Keratinocyte (primary cell): ENCODE data around the gene FGF4. TPM values are rescaled to one million over a fixed set of nuclear protein-coding genes. Genes with fewer than 3 reads are reported as not detected.

Source experiments
- DNase-seq: peaks from one replicate; pipeline ENCODE4 v3.0.0-alpha.2; 2011; ENCODE audit warnings: low read depth, missing footprints, low spot score
- FAIRE-seq: peaks from 2 replicates; lab custom pipeline; 2011; peaks lifted over from hg19 to GRCh38; lab: Jason Lieb, UNC
- H2AFZ ChIP-seq: 2 replicates; pipeline ENCODE4 v1.6.0; 2012; ENCODE audit warnings: low read length, control low read depth, inconsistent platforms; ENCODE audit not compliant: control insufficient read depth
- H3K27ac ChIP-seq: 2 replicates; pipeline ENCODE4 v1.5.1; 2011; ENCODE audit warnings: low read length; ENCODE audit not compliant: control insufficient read depth, insufficient read depth
- H3K27me3 ChIP-seq: 3 replicates; pipeline ENCODE4 v1.6.0; 2011; ENCODE audit warnings: low read length; ENCODE audit not compliant: control insufficient read depth, insufficient read depth; ENCODE audit errors: extremely low read depth
- H3K36me3 ChIP-seq, 2 experiments: 2 replicates in 1 of 2; 3 replicates in 1 of 2; pipeline ENCODE4 v1.5.1; 2011; ENCODE audit warnings: low read length in 2 of 2, mild to moderate bottlenecking in 1 of 2; ENCODE audit not compliant: control insufficient read depth in 2 of 2, insufficient read depth in 2 of 2; ENCODE audit errors: extremely low read depth in 1 of 2
- H3K4me1 ChIP-seq: 3 replicates; pipeline ENCODE4 v1.5.1; 2011; ENCODE audit warnings: low read length; ENCODE audit not compliant: control insufficient read depth, insufficient read depth; ENCODE audit errors: extremely low read depth
- H3K4me2 ChIP-seq: 3 replicates; pipeline ENCODE4 v1.6.0; 2011; ENCODE audit warnings: low read depth, low read length; ENCODE audit not compliant: control insufficient read depth, insufficient read depth; ENCODE audit errors: extremely low read depth
- H3K4me3 ChIP-seq, 3 experiments: fragments of 200-600 bp in 1 of 3; sonication (generic) in 1 of 3; 2 replicates in 2 of 3; 3 replicates in 1 of 3; pipeline ENCODE4 v1.5.1; 2011 to 2016; ENCODE audit warnings: low read length in 3 of 3, mild to moderate bottlenecking in 3 of 3, control low read depth in 2 of 3, inconsistent platforms in 1 of 3, low read depth in 1 of 3, mixed read lengths in 1 of 3, mixed run types in 1 of 3, moderate library complexity in 1 of 3; ENCODE audit not compliant: control insufficient read depth in 2 of 3, insufficient read depth in 2 of 3; ENCODE audit errors: extremely low read depth in 1 of 3
- H3K79me2 ChIP-seq: 2 replicates; pipeline ENCODE4 v1.6.0; 2012; ENCODE audit warnings: low read length; ENCODE audit not compliant: control insufficient read depth, insufficient read depth
- H3K9ac ChIP-seq: 3 replicates; pipeline ENCODE4 v1.6.0; 2011; ENCODE audit warnings: low read length; ENCODE audit not compliant: control insufficient read depth, insufficient read depth; ENCODE audit errors: extremely low read depth
- H3K9me1 ChIP-seq: 3 replicates; pipeline ENCODE4 v1.6.0; 2011; ENCODE audit warnings: low read length; ENCODE audit not compliant: control insufficient read depth, insufficient read depth; ENCODE audit errors: extremely low read depth
- H3K9me3 ChIP-seq: 2 replicates; pipeline ENCODE4 v1.5.1; 2012; ENCODE audit warnings: low read depth, low read length; ENCODE audit not compliant: control insufficient read depth
- H4K20me1 ChIP-seq: 3 replicates; pipeline ENCODE4 v1.6.0; 2011; ENCODE audit warnings: low read length; ENCODE audit not compliant: control insufficient read depth, insufficient read depth; ENCODE audit errors: extremely low read depth
- EZH2 ChIP-seq: IDR thresholded peaks from one replicate; pipeline ENCODE4 v1.6.1; 2012; ENCODE audit warnings: inconsistent platforms, mild to moderate bottlenecking, low read length, moderate library complexity
- dilution Hi-C: fragments of 300-500 bp; cut with MboI; formaldehyde crosslinking; loops from one replicate; pipeline ENCODE4 v1.7.0; 2020; ENCODE audit warnings: low sequenced_read_pairs; ENCODE audit not compliant: extremely low pct_ligation_motif_present
- polyA plus RNA-seq, 5 experiments: library from polyadenylated mRNA; depleted of rRNA in 3 of 5; stranded (reverse) in 3 of 5; stranded (forward) in 1 of 5; unstranded in 1 of 5; fragments of >200 nt; gene quantifications; 1 replicate in 1 of 5; 2 replicates in 3 of 5; 3 replicates in 1 of 5; pipeline versions ENCODE4 v1.2.1 to v1.2.3, GENCODE V29; 2011 to 2012; ENCODE audit warnings: missing spikeins in 2 of 5, low read depth in 1 of 5, low replicate concordance in 1 of 5
- TF ChIP-seq, protein P1 (sequence below), 3 experiments: IDR thresholded peaks in 1 of 3; conservative IDR thresholded peaks in 1 of 3; optimal IDR thresholded peaks in 1 of 3; 2 replicates in 2 of 3; 3 replicates in 1 of 3; pipeline versions ENCODE3 to v1.5.1; 2011; ENCODE audit warnings: low read length in 3 of 3, mild to moderate bottlenecking in 3 of 3, moderate library complexity in 2 of 3, control low read depth in 1 of 3, inconsistent platforms in 1 of 3; ENCODE audit not compliant: insufficient read depth in 2 of 3; ENCODE audit errors: extremely low read depth in 1 of 3

The FGF4 gene
- polyA plus RNA-seq, 1 donor (not counting 4 experiments of a cell fraction or from before 2014, with no cell fraction given): not detected

DNA sequence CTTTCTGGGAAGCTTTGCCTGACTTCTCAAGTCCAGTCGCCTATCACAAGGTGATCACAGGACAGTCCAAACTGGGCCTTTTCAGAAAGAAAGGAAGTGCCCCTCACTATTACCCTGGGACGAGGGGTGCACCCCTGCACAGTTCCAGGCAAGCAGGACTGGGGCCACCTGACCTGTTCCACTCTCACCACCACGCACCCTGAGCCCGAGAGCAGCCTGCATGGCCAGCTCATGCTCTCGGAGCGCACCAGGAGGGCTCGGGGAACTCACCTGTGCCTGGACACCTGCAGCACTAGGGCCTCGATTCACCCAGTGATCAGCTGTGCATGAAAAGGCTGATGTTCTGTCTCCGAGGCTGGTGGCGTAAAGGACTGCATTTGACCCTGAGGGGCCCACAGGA lies 12.8 kb upstream of the FGF4 start:
- Histone ChIP-seq H3K9ac (no peak overlapping the region), H3K9me1 (no peaks in the 10 kb centered on the region), H3K79me2 (no peaks in the 10 kb centered on the region), H4K20me1 (no peaks in the 10 kb centered on the region), H3K27ac (no peak overlapping the region), H3K4me1 (no peaks in the 10 kb centered on the region), H3K4me2 (no peak overlapping the region), H2AFZ (no peak overlapping the region), H3K27me3 (no peaks in the 10 kb centered on the region), H3K9me3 (no peaks in the 10 kb centered on the region), H3K4me3 (no peak overlapping the region), H3K36me3 (no peaks in the 10 kb centered on the region)
- dilution Hi-C loops: no loop called here
- no peak for DNase-seq
- TF ChIP-seq EZH2: no peak
- TF ChIP-seq, protein P1, sequence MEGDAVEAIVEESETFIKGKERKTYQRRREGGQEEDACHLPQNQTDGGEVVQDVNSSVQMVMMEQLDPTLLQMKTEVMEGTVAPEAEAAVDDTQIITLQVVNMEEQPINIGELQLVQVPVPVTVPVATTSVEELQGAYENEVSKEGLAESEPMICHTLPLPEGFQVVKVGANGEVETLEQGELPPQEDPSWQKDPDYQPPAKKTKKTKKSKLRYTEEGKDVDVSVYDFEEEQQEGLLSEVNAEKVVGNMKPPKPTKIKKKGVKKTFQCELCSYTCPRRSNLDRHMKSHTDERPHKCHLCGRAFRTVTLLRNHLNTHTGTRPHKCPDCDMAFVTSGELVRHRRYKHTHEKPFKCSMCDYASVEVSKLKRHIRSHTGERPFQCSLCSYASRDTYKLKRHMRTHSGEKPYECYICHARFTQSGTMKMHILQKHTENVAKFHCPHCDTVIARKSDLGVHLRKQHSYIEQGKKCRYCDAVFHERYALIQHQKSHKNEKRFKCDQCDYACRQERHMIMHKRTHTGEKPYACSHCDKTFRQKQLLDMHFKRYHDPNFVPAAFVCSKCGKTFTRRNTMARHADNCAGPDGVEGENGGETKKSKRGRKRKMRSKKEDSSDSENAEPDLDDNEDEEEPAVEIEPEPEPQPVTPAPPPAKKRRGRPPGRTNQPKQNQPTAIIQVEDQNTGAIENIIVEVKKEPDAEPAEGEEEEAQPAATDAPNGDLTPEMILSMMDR (optimal IDR thresholded peaks at IDR 0.05 in 1 of 3, IDR thresholded peaks at IDR 0.05 in 1 of 3, conservative IDR thresholded peaks at IDR 0.05 in 1 of 3; ENCODE audit: extremely low read depth in 1 of 3, insufficient read depth in 2 of 3, low read length in 3 of 3): no peak
- no peak for FAIRE-seq

DNA sequence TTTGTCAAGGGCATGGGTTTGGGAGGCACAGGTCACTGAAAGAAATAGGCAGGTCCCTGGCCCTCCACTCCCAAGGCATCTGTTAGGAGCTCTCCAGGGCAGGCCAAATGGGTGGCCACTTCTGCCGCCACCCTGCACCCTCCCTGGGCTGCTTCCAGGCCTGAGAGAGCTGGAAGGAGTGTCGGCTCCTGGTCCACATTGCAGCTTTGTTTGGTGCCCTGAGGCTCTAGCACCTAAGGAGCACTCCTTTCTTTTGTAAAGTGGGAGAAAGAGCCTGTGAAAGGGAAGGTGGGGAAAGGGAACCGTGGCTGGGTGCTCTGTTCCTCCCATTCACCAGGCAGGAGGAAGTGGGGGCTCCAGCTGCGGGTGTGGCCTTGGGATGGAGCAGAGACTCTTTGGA lies 12.3 kb upstream of the FGF4 start:
- FAIRE-seq (no peak), DNase-seq (no peak)
- no peak overlapping the region for H3K4me2 ChIP-seq
- no peaks in the 10 kb centered on the region for H3K9me3 ChIP-seq
- no peaks in the 10 kb centered on the region for H3K79me2 ChIP-seq
- H3K27ac ChIP-seq: no peak overlapping the region
- dilution Hi-C loops: no loop called here
- H3K4me1 ChIP-seq: no peaks in the 10 kb centered on the region
- no peak overlapping the region for H3K4me3 ChIP-seq
- H4K20me1 ChIP-seq: no peaks in the 10 kb centered on the region
- no peak overlapping the region for H3K9ac ChIP-seq
- H3K9me1 ChIP-seq: no peaks in the 10 kb centered on the region
- no peaks in the 10 kb centered on the region for H3K36me3 ChIP-seq
- H3K27me3 ChIP-seq: no peaks in the 10 kb centered on the region
- TF ChIP-seq, protein P1 (optimal IDR thresholded peaks at IDR 0.05 in 1 of 3, IDR thresholded peaks at IDR 0.05 in 1 of 3, conservative IDR thresholded peaks at IDR 0.05 in 1 of 3; ENCODE audit: extremely low read depth in 1 of 3, insufficient read depth in 2 of 3, low read length in 3 of 3): no peak
- no peak for TF ChIP-seq EZH2
- H2AFZ ChIP-seq: no peak overlapping the region
